Stomach (tissue), 4 donors: ENCODE data around the gene RAB3B.

Source experiments
- CTCF ChIP-seq, 7 experiments: fragments of 450-650 bp in 4 of 7; fragments of 200-600 bp in 3 of 7; sonication (generic) in 3 of 7; IDR thresholded peaks; one replicate each; pipeline ENCODE4 v1.5.1; 2016 to 2019; ENCODE audit warnings: antibody characterized with exemption in 7 of 7, control low read depth in 2 of 7, mild to moderate bottlenecking in 1 of 7
- EP300 ChIP-seq: sonication (generic); formaldehyde crosslinking; IDR thresholded peaks from one replicate; pipeline ENCODE4 v1.6.1; 2017; ENCODE audit warnings: antibody characterized with exemption
- POLR2A ChIP-seq, 4 donors: fragments of 450-650 bp; IDR thresholded peaks; one replicate each; pipeline ENCODE4 v1.6.1; 2016; ENCODE audit warnings: antibody characterized with exemption in 4 of 4, control low read depth in 2 of 4, mild to moderate bottlenecking in 1 of 4, moderate library complexity in 1 of 4
- POLR2AphosphoS5 ChIP-seq, 3 donors: sonication (generic); formaldehyde crosslinking; IDR thresholded peaks; one replicate each; pipeline ENCODE4 v1.6.1; 2016; ENCODE audit warnings: antibody characterized with exemption in 3 of 3

DNA sequence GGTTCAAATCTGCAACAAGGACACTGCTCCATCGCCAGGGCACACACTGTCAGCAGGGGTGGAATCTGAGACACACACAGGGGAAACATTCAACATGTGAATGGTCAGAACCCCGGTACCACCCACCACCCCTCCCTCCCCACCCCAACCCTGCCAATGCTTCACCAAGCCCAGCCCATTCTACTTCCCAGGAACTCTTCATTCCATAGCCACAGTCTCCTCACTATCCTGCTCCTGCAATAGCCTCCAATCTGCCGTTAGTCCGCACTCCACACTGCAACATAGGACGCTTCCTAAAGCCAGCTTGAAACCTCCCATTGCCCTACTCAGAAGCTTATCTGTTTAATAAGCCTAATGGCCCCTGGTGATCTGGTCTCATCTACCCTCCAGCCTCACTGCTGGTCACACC lies 7.5 kb upstream of the RAB3B start:
- no peak for TF ChIP-seq POLR2A (IDR thresholded peaks at IDR 0.05)
- TF ChIP-seq CTCF (IDR thresholded peaks at IDR 0.05), result no peak
- TF ChIP-seq POLR2AphosphoS5 (IDR thresholded peaks at IDR 0.05), result no peak
- TF ChIP-seq EP300, result no peak
